Measurements from ENCODE around the gene CDH2. TPM values are rescaled to one million over a fixed set of nuclear protein-coding genes. Genes with fewer than 3 reads are reported as not detected.

The CDH2 gene
- polyA plus RNA-seq, 1 donor from 2014 or later: 199 TPM

DNA sequence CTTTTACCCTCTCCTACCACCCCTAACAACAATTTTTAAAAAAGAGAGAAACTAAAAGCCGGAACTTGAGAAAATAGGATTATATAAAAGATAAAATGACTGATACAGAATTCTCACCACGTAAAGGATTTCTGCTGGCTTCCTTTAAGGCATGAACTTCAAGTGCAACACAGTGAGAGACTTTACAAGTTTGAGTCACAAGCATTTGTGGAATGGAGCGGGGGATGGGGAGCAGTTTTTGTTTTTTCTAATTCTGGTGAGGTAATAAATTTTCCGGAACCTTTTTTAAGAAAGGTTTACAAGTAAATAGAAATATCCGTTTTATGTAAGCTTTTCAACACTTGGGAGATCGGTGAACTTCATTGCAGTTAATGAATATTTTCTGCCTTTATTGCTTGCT lies 1.8 kb upstream of the CDH2 start:
- Histone ChIP-seq H3K9ac (ENCODE audit: low read length) (peak overlapping the region; percentile 93), H3K4me2 (ENCODE audit: low read length) (peak overlapping the region; percentile 75), H3K36me3 (ENCODE audit: insufficient read depth, low read length) (no peaks in the 10 kb centered on the region), H3K27ac (ENCODE audit: low read length) (peak overlapping the region; percentile 87), H3K27me3 (ENCODE audit: insufficient read depth, low read depth, low read length) (no peaks in the 10 kb centered on the region), H2AFZ (ENCODE audit: low read depth, low read length) (no peak overlapping the region), H4K20me1 (ENCODE audit: insufficient read depth) (peaks cover 3% of the 10 kb centered on the region), H3K9me3 (ENCODE audit: low read length) (no peaks in the 10 kb centered on the region), H3F3A (ENCODE audit: insufficient read depth, low read length, poor library complexity, severe bottlenecking) (peaks cover 4% of the 10 kb centered on the region), H3K4me3 (ENCODE audit: low read length) (peak overlapping the region; percentile 79), H3K79me2 (replicated peaks; ENCODE audit: insufficient read depth, low read length) (peaks cover 62% of the 10 kb centered on the region), H3K9me2 (ENCODE audit: insufficient read depth, low read length) (no peaks in the 10 kb centered on the region)
- TF ChIP-seq EZH2 (IDR thresholded peaks at IDR 0.05; ENCODE audit: borderline replicate concordance, insufficient read depth, low read length, poor library complexity, severe bottlenecking): no peak
- TF ChIP-seq POLR2AphosphoS5 (IDR thresholded peaks at IDR 0.05): no peak
- TF ChIP-seq SMC3 (conservative IDR thresholded peaks at IDR 0.05; ENCODE audit: poor library complexity): no peak
- TF ChIP-seq TAF1 (IDR thresholded peaks at IDR 0.05; ENCODE audit: low read depth): no peak
- TF ChIP-seq MXI1 (conservative IDR thresholded peaks at IDR 0.05; ENCODE audit: poor library complexity, severe bottlenecking): no peak
- no peak for TF ChIP-seq EP300 (conservative IDR thresholded peaks at IDR 0.05; ENCODE audit: poor library complexity, severe bottlenecking)
- no peak for TF ChIP-seq RAD21 (conservative IDR thresholded peaks at IDR 0.05)
- TF ChIP-seq, protein P1, sequence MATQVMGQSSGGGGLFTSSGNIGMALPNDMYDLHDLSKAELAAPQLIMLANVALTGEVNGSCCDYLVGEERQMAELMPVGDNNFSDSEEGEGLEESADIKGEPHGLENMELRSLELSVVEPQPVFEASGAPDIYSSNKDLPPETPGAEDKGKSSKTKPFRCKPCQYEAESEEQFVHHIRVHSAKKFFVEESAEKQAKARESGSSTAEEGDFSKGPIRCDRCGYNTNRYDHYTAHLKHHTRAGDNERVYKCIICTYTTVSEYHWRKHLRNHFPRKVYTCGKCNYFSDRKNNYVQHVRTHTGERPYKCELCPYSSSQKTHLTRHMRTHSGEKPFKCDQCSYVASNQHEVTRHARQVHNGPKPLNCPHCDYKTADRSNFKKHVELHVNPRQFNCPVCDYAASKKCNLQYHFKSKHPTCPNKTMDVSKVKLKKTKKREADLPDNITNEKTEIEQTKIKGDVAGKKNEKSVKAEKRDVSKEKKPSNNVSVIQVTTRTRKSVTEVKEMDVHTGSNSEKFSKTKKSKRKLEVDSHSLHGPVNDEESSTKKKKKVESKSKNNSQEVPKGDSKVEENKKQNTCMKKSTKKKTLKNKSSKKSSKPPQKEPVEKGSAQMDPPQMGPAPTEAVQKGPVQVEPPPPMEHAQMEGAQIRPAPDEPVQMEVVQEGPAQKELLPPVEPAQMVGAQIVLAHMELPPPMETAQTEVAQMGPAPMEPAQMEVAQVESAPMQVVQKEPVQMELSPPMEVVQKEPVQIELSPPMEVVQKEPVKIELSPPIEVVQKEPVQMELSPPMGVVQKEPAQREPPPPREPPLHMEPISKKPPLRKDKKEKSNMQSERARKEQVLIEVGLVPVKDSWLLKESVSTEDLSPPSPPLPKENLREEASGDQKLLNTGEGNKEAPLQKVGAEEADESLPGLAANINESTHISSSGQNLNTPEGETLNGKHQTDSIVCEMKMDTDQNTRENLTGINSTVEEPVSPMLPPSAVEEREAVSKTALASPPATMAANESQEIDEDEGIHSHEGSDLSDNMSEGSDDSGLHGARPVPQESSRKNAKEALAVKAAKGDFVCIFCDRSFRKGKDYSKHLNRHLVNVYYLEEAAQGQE (IDR thresholded peaks at IDR 0.05; ENCODE audit: borderline replicate concordance): no peak

- Histone ChIP-seq H4K20me1 (ENCODE audit: insufficient read depth) (peaks cover 3% of the 10 kb centered on the region), H3K4me3 (ENCODE audit: low read length) (peak overlapping the region; percentile 92), H3K4me2 (ENCODE audit: low read length) (peak overlapping the region; percentile 75), H3K9me2 (ENCODE audit: insufficient read depth, low read length) (no peaks in the 10 kb centered on the region), H3K9me3 (ENCODE audit: low read length) (no peaks in the 10 kb centered on the region), H3K27ac (ENCODE audit: low read length) (peak overlapping the region; percentile 96), H3K9ac (ENCODE audit: low read length) (peak overlapping the region; percentile 93), H2AFZ (ENCODE audit: low read depth, low read length) (peak overlapping the region; percentile 52), H3K36me3 (ENCODE audit: insufficient read depth, low read length) (no peaks in the 10 kb centered on the region), H3K27me3 (ENCODE audit: insufficient read depth, low read depth, low read length) (no peaks in the 10 kb centered on the region), H3F3A (ENCODE audit: insufficient read depth, low read length, poor library complexity, severe bottlenecking) (peaks cover 4% of the 10 kb centered on the region), H3K79me2 (replicated peaks; ENCODE audit: insufficient read depth, low read length) (peaks cover 69% of the 10 kb centered on the region)
- TF ChIP-seq EZH2 (IDR thresholded peaks at IDR 0.05; ENCODE audit: borderline replicate concordance, insufficient read depth, low read length, poor library complexity, severe bottlenecking) (no peak), RAD21 (conservative IDR thresholded peaks at IDR 0.05) (peak; percentile 64), EP300 (conservative IDR thresholded peaks at IDR 0.05; ENCODE audit: poor library complexity, severe bottlenecking) (peak; percentile 58), TAF1 (IDR thresholded peaks at IDR 0.05; ENCODE audit: low read depth) (no peak), POLR2AphosphoS5 (IDR thresholded peaks at IDR 0.05) (peak; percentile 53), MXI1 (conservative IDR thresholded peaks at IDR 0.05; ENCODE audit: poor library complexity, severe bottlenecking) (no peak), SMC3 (conservative IDR thresholded peaks at IDR 0.05; ENCODE audit: poor library complexity) (peak; percentile 63)
- TF ChIP-seq, protein P2, sequence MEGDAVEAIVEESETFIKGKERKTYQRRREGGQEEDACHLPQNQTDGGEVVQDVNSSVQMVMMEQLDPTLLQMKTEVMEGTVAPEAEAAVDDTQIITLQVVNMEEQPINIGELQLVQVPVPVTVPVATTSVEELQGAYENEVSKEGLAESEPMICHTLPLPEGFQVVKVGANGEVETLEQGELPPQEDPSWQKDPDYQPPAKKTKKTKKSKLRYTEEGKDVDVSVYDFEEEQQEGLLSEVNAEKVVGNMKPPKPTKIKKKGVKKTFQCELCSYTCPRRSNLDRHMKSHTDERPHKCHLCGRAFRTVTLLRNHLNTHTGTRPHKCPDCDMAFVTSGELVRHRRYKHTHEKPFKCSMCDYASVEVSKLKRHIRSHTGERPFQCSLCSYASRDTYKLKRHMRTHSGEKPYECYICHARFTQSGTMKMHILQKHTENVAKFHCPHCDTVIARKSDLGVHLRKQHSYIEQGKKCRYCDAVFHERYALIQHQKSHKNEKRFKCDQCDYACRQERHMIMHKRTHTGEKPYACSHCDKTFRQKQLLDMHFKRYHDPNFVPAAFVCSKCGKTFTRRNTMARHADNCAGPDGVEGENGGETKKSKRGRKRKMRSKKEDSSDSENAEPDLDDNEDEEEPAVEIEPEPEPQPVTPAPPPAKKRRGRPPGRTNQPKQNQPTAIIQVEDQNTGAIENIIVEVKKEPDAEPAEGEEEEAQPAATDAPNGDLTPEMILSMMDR (IDR thresholded peaks at IDR 0.05; ENCODE audit: poor library complexity, severe bottlenecking): peak; percentile 41
- TF ChIP-seq, protein P1 (IDR thresholded peaks at IDR 0.05; ENCODE audit: borderline replicate concordance): no peak
Observed at GRCh38 chr18:28177828-28178635, 1.1 kb upstream of the CDH2 start.
